GM12878 (cell line): ENCODE measurements around the gene SCUBE3. TPM values are rescaled to one million over a fixed set of nuclear protein-coding genes. Genes with fewer than 3 reads are reported as not detected.
A peak's percentile ranks its signal among the peaks of the same experiment; 100 is the strongest.

Experiments
- CHD1 ChIP-seq: IDR thresholded peaks from 2 replicates; pipeline ENCODE4 v1.6.1; 2012; ENCODE audit warnings: low read depth, low read length, improper control_type of control experiment
- EGR1 ChIP-seq, 2 experiments: IDR thresholded peaks; 1 replicate in 1 of 2; 2 replicates in 1 of 2; pipeline ENCODE4 v1.6.1; 2011 to 2012; ENCODE audit warnings: low read depth in 2 of 2, low read length in 2 of 2, borderline replicate concordance in 1 of 2, mild to moderate bottlenecking in 1 of 2, moderate library complexity in 1 of 2
- ESRRA ChIP-seq: IDR thresholded peaks from 2 replicates; pipeline ENCODE4 v1.6.1; 2012; ENCODE audit warnings: mild to moderate bottlenecking, low read length, improper control_type of control experiment
- HDGF ChIP-seq: fragments of 450-650 bp; IDR thresholded peaks from 2 replicates; pipeline ENCODE4 v1.6.1; 2016; ENCODE audit warnings: antibody characterized with exemption
- IKZF1 ChIP-seq: fragments of 450-650 bp; conservative IDR thresholded peaks from 2 replicates; pipeline ENCODE4 v1.6.1; 2017; ENCODE audit warnings: antibody characterized with exemption, mild to moderate bottlenecking
- KDM1A ChIP-seq: fragments of 200-600 bp; sonication (generic); IDR thresholded peaks from 2 replicates; pipeline ENCODE4 v1.6.1; 2016; ENCODE audit warnings: borderline replicate concordance
- MAX ChIP-seq: IDR thresholded peaks from 2 replicates; pipeline ENCODE4 v1.6.1; 2012; ENCODE audit warnings: low read depth, low read length, improper control_type of control experiment
- NFIC ChIP-seq: IDR thresholded peaks from 2 replicates; pipeline ENCODE4 v1.6.1; 2012; ENCODE audit warnings: low read depth, mild to moderate bottlenecking, inconsistent platforms, low read length, moderate library complexity
- NFYA ChIP-seq: IDR thresholded peaks from 2 replicates; pipeline ENCODE4 v1.6.1; 2011; ENCODE audit warnings: low read depth, mild to moderate bottlenecking, low read length, improper control_type of control experiment, borderline replicate concordance
- PAX8 ChIP-seq: fragments of 450-650 bp; IDR thresholded peaks from 2 replicates; pipeline ENCODE4 v1.6.1; 2017; ENCODE audit warnings: mild to moderate bottlenecking, moderate library complexity
- PML ChIP-seq: IDR thresholded peaks from 2 replicates; pipeline ENCODE4 v1.6.1; 2012; ENCODE audit warnings: low read length, inconsistent platforms
- RB1 ChIP-seq: fragments of 450-650 bp; formaldehyde crosslinking; IDR thresholded peaks from 2 replicates; pipeline ENCODE4 v1.6.1; 2017; ENCODE audit warnings: mild to moderate bottlenecking, borderline replicate concordance
- RBBP5 ChIP-seq: fragments of 200-600 bp; sonication (generic); conservative IDR thresholded peaks from 2 replicates; pipeline ENCODE4 v1.6.1; 2016
- USF1 ChIP-seq: IDR thresholded peaks from 2 replicates; pipeline ENCODE4 v1.6.1; 2011; ENCODE audit warnings: borderline replicate concordance, low read depth, mild to moderate bottlenecking, moderate library complexity, mixed read lengths, low read length; ENCODE audit not compliant: insufficient read depth; ENCODE audit errors: extremely low read length
- WRNIP1 ChIP-seq: IDR thresholded peaks from 2 replicates; pipeline ENCODE4 v1.6.1; 2011; ENCODE audit warnings: low read depth, low read length, improper control_type of control experiment, borderline replicate concordance
- YY1 ChIP-seq: IDR thresholded peaks from 2 replicates; pipeline ENCODE4 v1.6.1; 2011; ENCODE audit warnings: low read depth, mild to moderate bottlenecking, low read length
- ZBTB33 ChIP-seq: fragments of 450-650 bp; IDR thresholded peaks from 2 replicates; pipeline ENCODE4 v1.6.1; 2017; ENCODE audit warnings: mild to moderate bottlenecking
- ZBTB40 ChIP-seq: fragments of 450-650 bp; IDR thresholded peaks from 2 replicates; pipeline ENCODE4 v1.6.1; 2016; ENCODE audit warnings: mild to moderate bottlenecking, moderate library complexity, borderline replicate concordance
- ZNF687 ChIP-seq: fragments of 450-650 bp; IDR thresholded peaks from 2 replicates; pipeline ENCODE4 v1.6.1; 2017; ENCODE audit warnings: mild to moderate bottlenecking, moderate library complexity
- polyA plus RNA-seq, 11 experiments: library from polyadenylated mRNA; depleted of rRNA in 4 of 11; unstranded in 6 of 11; stranded (reverse) in 5 of 11; fragments of >200 nt; fragmentation: Nextera tagmentation in 4 of 11; fragmentation: Illumina TruSeq in 1 of 11; extraction: Ambion mirVana in 4 of 11; extraction: Trizol in 1 of 11; gene quantifications; 1 replicate in 1 of 11; 2 replicates in 10 of 11; pipeline versions ENCODE4 v1.2.1 to v1.2.3, GENCODE V29; 2011 to 2016; ENCODE audit warnings: inconsistent platforms in 2 of 11, missing spikeins in 2 of 11, low read depth in 1 of 11
- total RNA-seq, 4 experiments: library from RNA; depleted of rRNA in 3 of 4; stranded (reverse); fragments of >200 nt in 3 of 4; fragmentation: Illumina TruSeq in 1 of 4; extraction: Trizol in 1 of 4; gene quantifications; 2 replicates each; pipeline versions ENCODE4 v1.2.1 to v1.2.3, GENCODE V29; 2013 to 2021

The SCUBE3 gene
- total and polyA plus RNA-seq, 10 of the 15 experiments (the other 5 are each of a cell fraction or from before 2014, with no cell fraction given), result under 0.01 to 0.20 (median 0.07) TPM; not detected in 4

- TF ChIP-seq ZBTB40 (no peak), KDM1A (no peak), RBBP5 (no peak), USF1 (peak; percentile 16), PML (peak; percentile 68; the same call in 1 of the 2 replicates), HDGF (peak; percentile 84), IKZF1 (peak; percentile 96), YY1 (peak; percentile 92), ZNF687 (peak; percentile 96), ESRRA (no peak), RB1 (peak; percentile 97), CHD1 (0 out of 2 replicates have a peak, but pooled peaks have one; percentile 61), NFIC (no peak), NFYA (no peak), MAX (no peak), EGR1 (IDR thresholded peaks at IDR 0.05; ENCODE audit: borderline replicate concordance in 1 of 2, low read depth in 2 of 2, low read length in 2 of 2) (peak; percentile 64 to 78), PAX8 (no peak), WRNIP1 (no peak), ZBTB33 (no peak)
These were observed 45.6 kb downstream of the SCUBE3 start, which contains the start of gene ZNF76 (continued) for GRCh38 chr6:35259194-35259947.
